ENCODE results near the gene IFNK.

IFNK gene

DNA sequence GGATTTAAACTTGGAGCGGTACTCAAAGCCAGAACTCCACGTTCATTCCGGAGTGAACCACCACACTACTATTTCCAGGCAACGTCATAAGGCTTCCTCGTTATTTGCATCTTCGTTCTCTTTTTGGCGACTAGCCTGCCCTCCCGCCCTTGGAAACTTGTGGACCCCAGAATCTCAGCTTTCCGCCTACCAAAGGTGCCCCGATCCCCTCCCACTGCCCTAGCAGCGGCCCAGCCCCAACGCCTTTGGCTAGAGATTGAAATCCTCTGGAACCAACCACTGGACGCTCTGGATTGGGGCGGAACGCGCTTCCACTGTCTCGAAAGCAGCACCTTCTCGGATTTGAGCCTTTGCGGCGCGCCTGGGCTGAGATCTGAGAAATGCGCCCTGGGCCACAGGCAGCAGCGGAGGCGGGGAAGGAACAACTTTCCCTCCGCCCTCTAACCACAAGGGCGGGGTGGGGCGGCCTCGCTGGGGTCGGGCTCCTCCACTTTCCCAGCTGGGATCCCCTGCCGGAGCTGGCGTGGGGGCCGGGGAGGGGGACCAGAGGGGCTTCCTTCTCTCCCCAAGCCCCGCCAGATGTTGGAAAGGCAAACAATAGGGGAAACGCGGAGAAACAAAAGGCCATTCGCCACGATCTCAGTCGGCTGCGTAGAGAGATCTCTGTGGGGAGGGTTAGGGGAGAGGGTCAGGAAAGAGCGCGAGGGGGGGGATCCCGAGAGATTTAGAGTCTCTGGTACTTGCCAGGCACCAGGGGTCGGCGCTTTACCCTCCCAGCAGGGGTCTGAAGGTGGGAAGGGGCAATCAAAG, 4.2 kb downstream of the IFNK start (continued):
- TF ChIP-seq, protein P1, sequence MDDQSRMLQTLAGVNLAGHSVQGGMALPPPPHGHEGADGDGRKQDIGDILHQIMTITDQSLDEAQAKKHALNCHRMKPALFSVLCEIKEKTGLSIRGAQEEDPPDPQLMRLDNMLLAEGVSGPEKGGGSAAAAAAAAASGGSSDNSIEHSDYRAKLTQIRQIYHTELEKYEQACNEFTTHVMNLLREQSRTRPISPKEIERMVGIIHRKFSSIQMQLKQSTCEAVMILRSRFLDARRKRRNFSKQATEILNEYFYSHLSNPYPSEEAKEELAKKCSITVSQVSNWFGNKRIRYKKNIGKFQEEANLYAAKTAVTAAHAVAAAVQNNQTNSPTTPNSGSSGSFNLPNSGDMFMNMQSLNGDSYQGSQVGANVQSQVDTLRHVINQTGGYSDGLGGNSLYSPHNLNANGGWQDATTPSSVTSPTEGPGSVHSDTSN (CRISPR knock-in tag; IDR thresholded peaks at IDR 0.05), result peak; percentile 75; the same call in 1 of the 2 replicates
- TF ChIP-seq ZNF626 (tag by site-specific recombination; IDR thresholded peaks at IDR 0.05), result no peak
- peak; percentile 20 for TF ChIP-seq ZIC2 (tag by site-specific recombination; IDR thresholded peaks at IDR 0.05)
- TF ChIP-seq ZNF2 (tag by site-specific recombination; IDR thresholded peaks at IDR 0.05), result no peak
- TF ChIP-seq BCL11B (tag by site-specific recombination; IDR thresholded peaks at IDR 0.05; ENCODE audit: low read depth), result no peak
- TF ChIP-seq, protein P2, sequence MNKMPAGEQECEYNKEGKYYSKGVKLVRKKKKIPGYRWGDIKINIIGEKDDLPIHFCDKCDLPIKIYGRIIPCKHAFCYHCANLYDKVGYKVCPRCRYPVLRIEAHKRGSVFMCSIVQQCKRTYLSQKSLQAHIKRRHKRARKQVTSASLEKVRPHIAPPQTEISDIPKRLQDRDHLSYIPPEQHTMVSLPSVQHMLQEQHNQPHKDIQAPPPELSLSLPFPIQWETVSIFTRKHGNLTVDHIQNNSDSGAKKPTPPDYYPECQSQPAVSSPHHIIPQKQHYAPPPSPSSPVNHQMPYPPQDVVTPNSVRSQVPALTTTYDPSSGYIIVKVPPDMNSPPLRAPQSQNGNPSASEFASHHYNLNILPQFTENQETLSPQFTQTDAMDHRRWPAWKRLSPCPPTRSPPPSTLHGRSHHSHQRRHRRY (tag by site-specific recombination; IDR thresholded peaks at IDR 0.05), result no peak
- no peak for TF ChIP-seq ZNF791 (tag by site-specific recombination; IDR thresholded peaks at IDR 0.05)
- TF ChIP-seq, protein P3, sequence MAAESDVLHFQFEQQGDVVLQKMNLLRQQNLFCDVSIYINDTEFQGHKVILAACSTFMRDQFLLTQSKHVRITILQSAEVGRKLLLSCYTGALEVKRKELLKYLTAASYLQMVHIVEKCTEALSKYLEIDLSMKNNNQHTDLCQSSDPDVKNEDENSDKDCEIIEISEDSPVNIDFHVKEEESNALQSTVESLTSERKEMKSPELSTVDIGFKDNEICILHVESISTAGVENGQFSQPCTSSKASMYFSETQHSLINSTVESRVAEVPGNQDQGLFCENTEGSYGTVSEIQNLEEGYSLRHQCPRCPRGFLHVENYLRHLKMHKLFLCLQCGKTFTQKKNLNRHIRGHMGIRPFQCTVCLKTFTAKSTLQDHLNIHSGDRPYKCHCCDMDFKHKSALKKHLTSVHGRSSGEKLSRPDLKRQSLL (tag by site-specific recombination; IDR thresholded peaks at IDR 0.05), result no peak
- TF ChIP-seq ZNF521 (tag by site-specific recombination; IDR thresholded peaks at IDR 0.05), result no peak
- no peak for TF ChIP-seq ZNF792 (tag by site-specific recombination; IDR thresholded peaks at IDR 0.05)
- no peak for TF ChIP-seq ZNF350 (tag by site-specific recombination; IDR thresholded peaks at IDR 0.05)
- no peak for TF ChIP-seq OSR2 (tag by site-specific recombination; IDR thresholded peaks at IDR 0.05)
- TF ChIP-seq ZNF433 (tag by site-specific recombination; IDR thresholded peaks at IDR 0.05; ENCODE audit: low read depth), result no peak
- TF ChIP-seq ZBTB1 (tag by site-specific recombination; IDR thresholded peaks at IDR 0.05), result no peak
- TF ChIP-seq ZNF658 (tag by site-specific recombination; IDR thresholded peaks at IDR 0.05), result no peak
- TF ChIP-seq ZNF555 (tag by site-specific recombination; conservative IDR thresholded peaks at IDR 0.05), result no peak
- TF ChIP-seq EGR2 (tag by site-specific recombination; IDR thresholded peaks at IDR 0.05; ENCODE audit: low read depth), result 0 out of 2 replicates have a peak, but pooled peaks have one; percentile 20
- TF ChIP-seq, protein P4, sequence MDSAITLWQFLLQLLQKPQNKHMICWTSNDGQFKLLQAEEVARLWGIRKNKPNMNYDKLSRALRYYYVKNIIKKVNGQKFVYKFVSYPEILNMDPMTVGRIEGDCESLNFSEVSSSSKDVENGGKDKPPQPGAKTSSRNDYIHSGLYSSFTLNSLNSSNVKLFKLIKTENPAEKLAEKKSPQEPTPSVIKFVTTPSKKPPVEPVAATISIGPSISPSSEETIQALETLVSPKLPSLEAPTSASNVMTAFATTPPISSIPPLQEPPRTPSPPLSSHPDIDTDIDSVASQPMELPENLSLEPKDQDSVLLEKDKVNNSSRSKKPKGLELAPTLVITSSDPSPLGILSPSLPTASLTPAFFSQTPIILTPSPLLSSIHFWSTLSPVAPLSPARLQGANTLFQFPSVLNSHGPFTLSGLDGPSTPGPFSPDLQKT (IDR thresholded peaks at IDR 0.05; ENCODE audit: borderline replicate concordance, low read depth, low read length), result no peak
- TF ChIP-seq, protein P5, sequence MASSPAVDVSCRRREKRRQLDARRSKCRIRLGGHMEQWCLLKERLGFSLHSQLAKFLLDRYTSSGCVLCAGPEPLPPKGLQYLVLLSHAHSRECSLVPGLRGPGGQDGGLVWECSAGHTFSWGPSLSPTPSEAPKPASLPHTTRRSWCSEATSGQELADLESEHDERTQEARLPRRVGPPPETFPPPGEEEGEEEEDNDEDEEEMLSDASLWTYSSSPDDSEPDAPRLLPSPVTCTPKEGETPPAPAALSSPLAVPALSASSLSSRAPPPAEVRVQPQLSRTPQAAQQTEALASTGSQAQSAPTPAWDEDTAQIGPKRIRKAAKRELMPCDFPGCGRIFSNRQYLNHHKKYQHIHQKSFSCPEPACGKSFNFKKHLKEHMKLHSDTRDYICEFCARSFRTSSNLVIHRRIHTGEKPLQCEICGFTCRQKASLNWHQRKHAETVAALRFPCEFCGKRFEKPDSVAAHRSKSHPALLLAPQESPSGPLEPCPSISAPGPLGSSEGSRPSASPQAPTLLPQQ (tag by site-specific recombination; IDR thresholded peaks at IDR 0.05), result peak; percentile 68
- TF ChIP-seq, protein P6, sequence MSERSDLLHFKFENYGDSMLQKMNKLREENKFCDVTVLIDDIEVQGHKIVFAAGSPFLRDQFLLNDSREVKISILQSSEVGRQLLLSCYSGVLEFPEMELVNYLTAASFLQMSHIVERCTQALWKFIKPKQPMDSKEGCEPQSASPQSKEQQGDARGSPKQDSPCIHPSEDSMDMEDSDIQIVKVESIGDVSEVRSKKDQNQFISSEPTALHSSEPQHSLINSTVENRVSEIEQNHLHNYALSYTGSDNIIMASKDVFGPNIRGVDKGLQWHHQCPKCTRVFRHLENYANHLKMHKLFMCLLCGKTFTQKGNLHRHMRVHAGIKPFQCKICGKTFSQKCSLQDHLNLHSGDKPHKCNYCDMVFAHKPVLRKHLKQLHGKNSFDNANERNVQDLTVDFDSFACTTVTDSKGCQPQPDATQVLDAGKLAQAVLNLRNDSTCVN (tag by site-specific recombination; optimal IDR thresholded peaks at IDR 0.05), result peak; percentile 55
- no peak for TF ChIP-seq GFI1B (tag by site-specific recombination; IDR thresholded peaks at IDR 0.05)
- TF ChIP-seq, protein P7, sequence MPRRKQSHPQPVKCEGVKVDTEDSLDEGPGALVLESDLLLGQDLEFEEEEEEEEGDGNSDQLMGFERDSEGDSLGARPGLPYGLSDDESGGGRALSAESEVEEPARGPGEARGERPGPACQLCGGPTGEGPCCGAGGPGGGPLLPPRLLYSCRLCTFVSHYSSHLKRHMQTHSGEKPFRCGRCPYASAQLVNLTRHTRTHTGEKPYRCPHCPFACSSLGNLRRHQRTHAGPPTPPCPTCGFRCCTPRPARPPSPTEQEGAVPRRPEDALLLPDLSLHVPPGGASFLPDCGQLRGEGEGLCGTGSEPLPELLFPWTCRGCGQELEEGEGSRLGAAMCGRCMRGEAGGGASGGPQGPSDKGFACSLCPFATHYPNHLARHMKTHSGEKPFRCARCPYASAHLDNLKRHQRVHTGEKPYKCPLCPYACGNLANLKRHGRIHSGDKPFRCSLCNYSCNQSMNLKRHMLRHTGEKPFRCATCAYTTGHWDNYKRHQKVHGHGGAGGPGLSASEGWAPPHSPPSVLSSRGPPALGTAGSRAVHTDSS (tag by site-specific recombination; IDR thresholded peaks at IDR 0.05), result no peak
- TF ChIP-seq YY1 (tag by site-specific recombination; IDR thresholded peaks at IDR 0.05), result no peak
- no peak for TF ChIP-seq ZFP3 (tag by site-specific recombination; IDR thresholded peaks at IDR 0.05; ENCODE audit: low read depth)
- TF ChIP-seq ZNF660 (tag by site-specific recombination; IDR thresholded peaks at IDR 0.05), result no peak
- no peak for TF ChIP-seq ZNF473 (tag by site-specific recombination; IDR thresholded peaks at IDR 0.05)
- TF ChIP-seq RBAK (tag by site-specific recombination; IDR thresholded peaks at IDR 0.05), result no peak
- no peak for TF ChIP-seq ZBTB48 (tag by site-specific recombination; IDR thresholded peaks at IDR 0.05)
- TF ChIP-seq ZNF394 (tag by site-specific recombination; IDR thresholded peaks at IDR 0.05; ENCODE audit: borderline replicate concordance), result no peak

Measured in HEK293 (cell line).